Testis (tissue), 3 donors: ENCODE measurements around the gene LILRB2. TPM values are rescaled to one million over a fixed set of nuclear protein-coding genes. Genes with fewer than 3 reads are reported as not detected.
"Not testable (repeated sequence)": the region's sequence is repeated elsewhere in the genome, so short reads cannot be mapped to it uniquely, and the experiment has no call there.

Experiments used
- DNase-seq: peaks from one replicate; pipeline ENCODE4 v3.0.0-alpha.2; 2019
- H3K27ac ChIP-seq, 2 donors: fragments of 200-600 bp; sonication (generic); one replicate each; pipeline ENCODE4 v1.5.1; 2019
- H3K27me3 ChIP-seq: fragments of 200-600 bp; sonication (generic); one replicate; pipeline ENCODE4 v1.5.1; 2019
- H3K36me3 ChIP-seq: fragments of 200-600 bp; sonication (generic); one replicate; pipeline ENCODE4 v1.5.1; 2017; ENCODE audit warnings: low read depth; ENCODE audit errors: missing control alignments
- H3K4me1 ChIP-seq: fragments of 200-600 bp; sonication (generic); one replicate; pipeline ENCODE4 v1.5.1; 2019
- H3K4me3 ChIP-seq, 2 donors: fragments of 200-600 bp; sonication (generic); one replicate each; pipeline ENCODE4 v1.5.1; 2017 to 2019
- H3K9me3 ChIP-seq: fragments of 200-600 bp; sonication (generic); one replicate; pipeline ENCODE4 v1.5.1; 2017
- POLR2A ChIP-seq: fragments of 450-650 bp; IDR thresholded peaks from one replicate; pipeline ENCODE4 v1.6.1; 2017; ENCODE audit warnings: antibody characterized with exemption, mild to moderate bottlenecking, moderate library complexity
- WGBS, 2 donors: methylation state at CpG; one replicate each; pipeline ENCODE4 v1.1.5; 2018; 5-methylcytosine and 5-hydroxymethylcytosine counted together
- intact Hi-C: fragments of 100-400 bp; cut with DNase I; formaldehyde crosslinking; loops from one replicate; pipeline ENCODE4 v1.15.1; 2023; ENCODE audit warnings: low total_unique reads
- polyA plus RNA-seq: library from polyadenylated mRNA; stranded (reverse); fragments of 350-450 nt; fragmentation: Illumina TruSeq; extraction: RNeasy Lipid Tissue Mini Kit (QIAGEN cat#74804); gene quantifications from one replicate; pipeline ENCODE4 v1.2.3, GENCODE V29; 2014; ENCODE audit warnings: low read depth, low replicate concordance; ENCODE audit not compliant: insufficient read depth
- total RNA-seq, 2 donors: library from RNA; depleted of rRNA; stranded (reverse); fragments of >200 nt; gene quantifications; one replicate each; pipeline ENCODE4 v1.2.3, GENCODE V29; 2016
- TF ChIP-seq, protein P1 (sequence below), 3 experiments: fragments of 450-650 bp in 2 of 3; fragments of 200-600 bp in 1 of 3; sonication (generic) in 1 of 3; IDR thresholded peaks; one replicate each; pipeline ENCODE4 v1.5.1; 2016 to 2019; ENCODE audit warnings: antibody characterized with exemption in 3 of 3, mild to moderate bottlenecking in 2 of 3, moderate library complexity in 1 of 3

LILRB2 gene
- total and polyA plus RNA-seq, 3 donors from 2014 or later = 0.71 to 3.0 (median 0.99) TPM

DNA sequence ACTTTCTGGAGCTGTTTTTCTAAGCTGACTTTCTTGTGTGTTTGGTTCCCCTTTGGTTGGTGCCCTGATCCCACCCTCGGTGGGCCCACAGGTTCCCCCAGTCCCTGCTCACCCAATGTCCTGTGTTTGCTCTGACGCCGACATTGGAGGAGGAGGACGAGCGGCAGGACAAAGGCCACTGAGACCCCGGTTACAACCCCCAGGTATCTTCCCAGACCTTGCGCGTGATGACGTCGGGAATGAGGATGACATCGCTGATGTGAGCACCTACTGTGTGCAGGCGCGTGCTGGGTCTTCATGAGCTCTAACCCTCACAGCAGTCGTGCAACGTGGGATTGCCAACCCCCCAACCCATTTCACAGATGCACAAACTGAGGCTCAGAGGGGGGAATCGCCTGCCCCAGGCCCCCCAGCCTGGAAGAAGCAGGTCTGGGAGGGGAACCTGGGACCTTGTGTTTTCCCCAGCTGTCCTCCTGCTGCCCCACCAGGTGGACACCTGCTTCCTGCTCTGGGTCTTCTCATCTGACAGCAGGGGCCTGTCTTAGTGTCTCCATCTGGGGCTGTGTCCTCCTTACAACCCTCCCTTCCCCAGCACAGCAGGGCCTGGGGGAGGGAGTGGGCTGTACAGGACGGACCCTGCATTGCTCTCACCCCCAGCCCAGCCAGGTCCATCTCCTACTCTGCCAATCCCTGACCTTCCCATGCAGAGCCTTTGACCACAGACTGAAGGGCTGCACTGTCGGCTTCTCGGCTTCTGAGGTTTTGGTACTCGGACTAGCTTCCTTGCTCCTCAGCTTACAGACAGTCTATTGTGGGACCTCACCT is 33.6 kb downstream of the LILRB2 start:
- Histone ChIP-seq H3K27me3 (no peaks in the 10 kb centered on the region), H3K36me3 (no peaks in the 10 kb centered on the region), H3K9me3 (no peaks in the 10 kb centered on the region), H3K27ac (no peak overlapping the region), H3K4me3 (no peak overlapping the region), H3K4me1 (no peaks in the 10 kb centered on the region)
- no peak for TF ChIP-seq POLR2A
- TF ChIP-seq, protein P1, sequence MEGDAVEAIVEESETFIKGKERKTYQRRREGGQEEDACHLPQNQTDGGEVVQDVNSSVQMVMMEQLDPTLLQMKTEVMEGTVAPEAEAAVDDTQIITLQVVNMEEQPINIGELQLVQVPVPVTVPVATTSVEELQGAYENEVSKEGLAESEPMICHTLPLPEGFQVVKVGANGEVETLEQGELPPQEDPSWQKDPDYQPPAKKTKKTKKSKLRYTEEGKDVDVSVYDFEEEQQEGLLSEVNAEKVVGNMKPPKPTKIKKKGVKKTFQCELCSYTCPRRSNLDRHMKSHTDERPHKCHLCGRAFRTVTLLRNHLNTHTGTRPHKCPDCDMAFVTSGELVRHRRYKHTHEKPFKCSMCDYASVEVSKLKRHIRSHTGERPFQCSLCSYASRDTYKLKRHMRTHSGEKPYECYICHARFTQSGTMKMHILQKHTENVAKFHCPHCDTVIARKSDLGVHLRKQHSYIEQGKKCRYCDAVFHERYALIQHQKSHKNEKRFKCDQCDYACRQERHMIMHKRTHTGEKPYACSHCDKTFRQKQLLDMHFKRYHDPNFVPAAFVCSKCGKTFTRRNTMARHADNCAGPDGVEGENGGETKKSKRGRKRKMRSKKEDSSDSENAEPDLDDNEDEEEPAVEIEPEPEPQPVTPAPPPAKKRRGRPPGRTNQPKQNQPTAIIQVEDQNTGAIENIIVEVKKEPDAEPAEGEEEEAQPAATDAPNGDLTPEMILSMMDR (IDR thresholded peaks at IDR 0.05) = no peak
- no peak for DNase-seq
- intact Hi-C loops = no loop called here
- 88 to 91% methylated on average over 16 to 20 of the region's 20 CpGs for WGBS, 2 donors

DNA sequence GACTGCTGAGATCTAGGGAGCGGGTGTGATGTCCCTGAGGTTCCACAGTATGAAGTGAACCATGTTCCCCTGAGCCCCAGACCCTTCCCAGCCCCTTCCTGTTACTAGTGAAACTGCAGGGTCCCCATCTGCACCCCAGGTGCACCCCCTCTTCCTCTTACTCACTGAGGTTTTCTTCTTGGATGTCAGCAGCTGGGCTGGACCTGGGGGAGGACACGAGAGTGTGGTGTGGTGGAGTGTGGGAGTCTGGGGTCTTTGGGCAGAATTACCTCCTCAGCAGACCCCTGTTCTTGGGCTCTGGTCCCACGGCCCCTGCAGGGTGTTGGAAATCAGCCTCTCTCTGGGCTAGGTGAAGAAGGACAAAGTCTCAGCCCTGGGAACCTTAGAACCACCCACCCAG is 35.0 kb downstream of the LILRB2 start:
- intact Hi-C loops = no loop called here
- H3K4me3 ChIP-seq = no peak overlapping the region
- no peak overlapping the region for H3K27ac ChIP-seq
- no peaks in the 10 kb centered on the region for H3K4me1 ChIP-seq
- no peak for DNase-seq
- H3K36me3 ChIP-seq = no peaks in the 10 kb centered on the region
- TF ChIP-seq, protein P1 (IDR thresholded peaks at IDR 0.05) = no peak
- no peak for TF ChIP-seq POLR2A
- H3K27me3 ChIP-seq = no peaks in the 10 kb centered on the region
- no peaks in the 10 kb centered on the region for H3K9me3 ChIP-seq
- WGBS, 2 donors = 52 to 68% methylated on average over 3 of the region's 3 CpGs

DNA sequence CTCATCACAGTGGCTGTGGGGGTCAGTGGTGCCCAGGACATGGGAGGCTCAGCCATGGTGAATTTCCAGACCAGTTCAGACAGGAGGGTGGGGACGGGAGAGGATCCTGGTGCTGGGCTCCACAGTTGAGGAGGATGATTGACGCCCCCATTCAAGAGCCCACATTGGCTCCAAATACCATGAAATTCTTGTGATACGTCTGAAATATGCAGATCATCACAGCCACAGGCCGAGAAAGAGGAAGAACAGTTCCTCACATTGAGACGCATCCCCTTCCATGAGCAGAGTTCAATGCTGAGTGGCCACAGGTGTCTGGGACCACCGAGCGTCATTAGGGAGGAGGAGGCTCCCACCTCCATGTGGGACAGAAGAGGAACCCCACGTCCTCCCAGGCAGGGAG is 37.1 kb downstream of the LILRB2 start:
- H3K9me3 ChIP-seq, H3K4me3 ChIP-seq, H3K27ac ChIP-seq, H3K36me3 ChIP-seq, H3K27me3 ChIP-seq, H3K4me1 ChIP-seq, intact Hi-C loops, DNase-seq: not testable (repeated sequence)
- no CpG with 5 or more reads among the region's 8 CpGs for WGBS, 2 donors

DNA sequence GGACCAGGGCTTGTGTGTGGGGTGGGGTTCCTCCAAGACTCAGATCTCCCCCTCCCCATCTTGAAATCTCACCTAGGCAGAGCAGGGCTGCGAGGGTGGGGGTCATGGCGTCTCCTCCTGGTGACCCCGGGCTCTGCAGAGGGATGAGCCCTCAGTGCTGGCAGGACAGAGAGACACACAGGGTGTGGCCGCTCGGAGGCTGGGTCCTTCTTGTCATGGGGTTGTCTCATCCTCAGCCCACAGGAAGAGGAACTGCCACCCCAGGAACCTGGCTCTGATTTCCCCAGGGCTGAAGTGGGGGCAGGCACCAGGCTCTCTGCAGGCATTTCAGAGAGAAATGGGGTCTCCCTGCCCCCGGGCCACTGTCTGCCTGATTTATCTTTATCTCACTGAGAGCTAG is 38.3 kb downstream of the LILRB2 start, which contains the start of gene LILRA6:
Gene LILRA6 (minus strand): TSS at position 145 of the 400 bp plus-strand sequence.
- intact Hi-C loops, DNase-seq: not testable (repeated sequence)
- WGBS, 2 donors = 82% methylated on average over 3 of the region's 6 CpGs; no CpG with 5 or more reads in 1 of the 2 donors

DNA sequence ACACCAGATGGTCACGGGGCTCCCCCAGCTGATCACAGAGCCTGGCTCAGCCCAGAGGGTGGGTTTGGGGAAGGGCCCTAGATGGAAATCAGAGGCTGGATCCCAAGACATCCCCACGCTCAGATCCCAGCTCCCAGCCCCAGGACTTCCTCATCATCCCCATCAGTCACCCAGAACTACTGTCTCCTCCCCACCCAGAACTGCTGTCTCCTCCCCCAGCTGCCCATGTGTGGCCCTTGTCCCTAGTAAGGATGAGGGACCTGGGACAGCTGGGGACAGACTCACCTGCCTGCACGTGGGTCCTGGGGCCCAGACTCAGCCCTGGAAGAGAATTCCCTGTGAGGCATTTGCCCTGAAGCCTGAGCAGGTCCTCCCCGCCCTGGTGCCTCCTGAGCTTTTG is 38.7 kb downstream of the LILRB2 start:
- H3K27me3 ChIP-seq, H3K9me3 ChIP-seq, H3K27ac ChIP-seq, H3K4me3 ChIP-seq, DNase-seq, H3K4me1 ChIP-seq, H3K36me3 ChIP-seq, intact Hi-C loops: not testable (repeated sequence)
- WGBS, 2 donors = no CpG with 5 or more reads among the region's 4 CpGs

More for the DNA sequence above, 38.3 kb downstream of the LILRB2 start, which contains the start of gene LILRA6:
- not testable (repeated sequence) for H3K9me3 ChIP-seq, H3K4me1 ChIP-seq, H3K4me3 ChIP-seq, H3K27ac ChIP-seq, H3K36me3 ChIP-seq, H3K27me3 ChIP-seq

DNA sequence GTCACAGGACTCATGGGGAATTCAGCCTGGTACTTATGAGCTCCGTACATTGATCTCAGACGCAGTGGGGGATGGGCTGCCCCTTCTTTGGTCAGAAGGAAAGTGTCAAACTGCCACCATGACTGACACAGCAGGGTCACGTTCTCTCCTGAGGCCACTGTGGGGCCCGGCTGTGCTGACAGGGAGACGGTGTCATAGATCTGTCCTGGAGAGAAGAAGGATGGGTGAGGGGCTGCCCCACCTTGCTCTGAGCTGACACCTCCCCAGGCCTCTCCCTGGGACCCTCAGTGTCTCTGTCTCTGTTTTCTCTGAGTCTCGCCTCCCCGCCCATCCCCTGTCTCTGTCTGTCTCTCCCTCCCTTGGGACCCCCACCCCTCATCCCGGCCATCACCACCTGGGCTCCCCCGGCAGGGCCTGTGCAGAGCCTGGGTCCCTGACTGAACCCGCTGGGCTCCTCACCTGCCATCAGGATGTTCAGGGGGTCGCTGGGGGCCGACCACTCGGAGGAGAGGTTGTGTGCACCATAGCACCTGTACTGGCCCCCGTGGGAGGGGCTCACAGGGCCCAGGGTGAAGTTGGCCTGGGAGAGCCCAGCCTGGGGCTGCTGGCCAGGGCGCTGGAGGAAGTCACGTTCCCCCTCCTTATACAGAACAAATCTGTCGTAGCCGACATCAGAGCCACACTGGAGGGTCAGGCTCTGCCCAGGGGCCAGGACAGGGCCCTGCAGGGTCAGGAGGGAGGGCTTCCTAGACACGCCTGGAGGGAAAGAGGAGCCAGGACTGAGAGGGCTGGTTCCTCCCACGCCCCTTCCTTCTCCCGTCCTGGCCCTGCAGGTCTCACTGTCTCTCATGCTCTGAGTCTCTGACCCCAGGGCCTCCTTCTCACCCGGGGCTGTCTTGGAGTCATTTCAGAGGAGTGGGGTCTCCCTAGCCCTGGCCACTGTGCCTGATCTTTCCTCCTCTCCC is 40.3 kb downstream of the LILRB2 start:
- WGBS, 2 donors = 62 to 78% methylated on average over 11 to 14 of the region's 22 CpGs
- H3K9me3 ChIP-seq, H3K4me3 ChIP-seq, H3K36me3 ChIP-seq, H3K4me1 ChIP-seq, DNase-seq, H3K27me3 ChIP-seq, intact Hi-C loops, H3K27ac ChIP-seq: not testable (repeated sequence)

DNA sequence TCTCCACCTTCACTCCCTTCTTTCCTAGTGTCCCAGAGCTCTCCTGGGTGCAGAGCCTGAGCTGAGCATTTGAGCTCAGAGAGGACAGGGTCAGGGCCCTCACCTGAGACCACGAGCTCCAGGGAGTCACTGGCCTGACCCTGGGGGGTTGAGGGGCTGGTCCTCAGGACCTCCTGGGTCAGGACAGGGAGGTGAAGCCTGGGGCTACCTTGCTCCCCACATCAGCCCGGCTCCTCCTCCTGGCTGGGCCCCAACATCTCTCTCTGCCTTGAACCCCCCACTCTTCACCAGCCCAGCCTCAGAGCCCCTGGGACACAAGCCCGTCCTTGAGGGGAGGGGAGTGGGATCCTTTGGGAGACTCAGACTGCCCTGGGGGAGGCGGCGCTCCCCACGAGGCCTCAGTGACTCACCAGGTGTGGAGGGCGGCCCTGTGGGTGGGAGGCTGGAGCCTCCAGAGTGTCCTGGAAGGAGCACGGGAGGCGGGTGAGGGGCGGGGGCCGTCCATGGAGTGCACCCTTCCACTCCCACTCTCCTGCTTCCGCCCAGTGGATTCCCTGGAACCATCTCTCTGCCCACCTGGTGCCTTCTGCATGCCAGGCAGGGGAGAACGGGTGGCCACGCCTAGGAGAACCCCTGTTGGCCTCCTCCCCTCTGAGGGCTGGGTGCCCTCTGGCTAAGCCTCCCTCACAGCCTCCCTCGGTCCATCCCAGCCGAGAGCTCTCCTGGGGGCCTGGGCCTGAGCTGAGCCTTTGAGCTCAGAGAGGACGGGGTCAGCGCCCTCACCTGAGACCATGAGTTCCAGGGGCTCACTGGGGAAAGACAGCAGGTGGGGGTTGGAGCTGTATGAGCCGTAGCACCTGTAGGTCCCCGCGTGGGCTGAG is 41.2 kb downstream of the LILRB2 start:
- H3K9me3 ChIP-seq, H3K36me3 ChIP-seq, intact Hi-C loops, H3K4me1 ChIP-seq, H3K27me3 ChIP-seq, H3K27ac ChIP-seq, H3K4me3 ChIP-seq, DNase-seq: not testable (repeated sequence)
- WGBS, 2 donors = 68 to 82% methylated on average over 6 of the region's 21 CpGs
